GM19463 (cell line): Measurements from ENCODE around the gene PLXNA4.

Experiments used
- ATAC-seq: cut with Tn5 transposase; IDR thresholded peaks from one replicate; pipeline ENCODE4 v1.9.1; 2021; ENCODE audit warnings: mild to moderate bottlenecking, moderate library complexity; ENCODE audit not compliant: unreplicated experiment

Gene PLXNA4

DNA sequence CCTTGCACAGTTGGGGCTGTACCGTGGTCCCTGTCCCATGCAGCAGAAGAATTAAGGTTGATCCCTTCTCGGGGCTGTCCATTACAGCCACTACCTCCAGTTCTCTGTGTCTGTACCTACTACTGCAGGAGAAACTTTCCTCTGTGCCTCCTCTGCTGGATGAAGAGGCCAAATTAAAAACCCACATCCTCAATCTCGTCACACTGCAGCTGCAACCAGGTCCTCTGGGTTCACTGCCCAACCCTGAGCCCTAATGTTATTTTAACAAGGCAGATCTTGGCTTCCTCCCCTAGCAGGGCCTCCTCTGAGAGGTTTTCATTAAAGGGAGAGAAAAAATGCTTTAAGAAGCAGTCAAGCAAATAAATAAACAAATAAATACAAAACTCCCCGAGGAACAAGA is 66.6 kb downstream of the PLXNA4 start:
- no peak for ATAC-seq

- ATAC-seq: no peak
These were observed 67.4 kb downstream of the PLXNA4 start for GRCh38 chr7:132508724-132509353.

GRCh38 chr7:132504852-132505251 is 71.4 kb downstream of the PLXNA4 start:
- no peak for ATAC-seq

DNA sequence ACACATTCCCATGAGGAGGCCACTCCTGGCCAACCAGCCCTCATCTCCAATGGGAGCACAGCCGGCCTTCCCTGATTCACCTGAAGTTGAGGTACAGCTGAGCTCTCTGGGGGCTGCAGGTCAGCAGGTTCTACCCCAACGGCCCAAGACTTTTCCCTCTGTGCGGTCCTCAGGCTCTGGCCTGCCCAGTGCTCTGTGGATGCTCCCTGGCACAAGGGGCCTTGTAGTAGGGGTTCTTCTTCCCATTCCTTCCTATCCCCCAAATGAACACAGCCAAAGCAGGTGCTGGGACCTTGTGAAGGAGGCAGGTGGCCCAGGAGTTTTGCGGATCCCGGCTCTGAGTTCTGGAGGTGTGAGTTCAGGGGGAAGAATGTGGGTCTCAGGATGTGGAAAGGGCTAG is 72.2 kb downstream of the PLXNA4 start:
- no peak for ATAC-seq

DNA sequence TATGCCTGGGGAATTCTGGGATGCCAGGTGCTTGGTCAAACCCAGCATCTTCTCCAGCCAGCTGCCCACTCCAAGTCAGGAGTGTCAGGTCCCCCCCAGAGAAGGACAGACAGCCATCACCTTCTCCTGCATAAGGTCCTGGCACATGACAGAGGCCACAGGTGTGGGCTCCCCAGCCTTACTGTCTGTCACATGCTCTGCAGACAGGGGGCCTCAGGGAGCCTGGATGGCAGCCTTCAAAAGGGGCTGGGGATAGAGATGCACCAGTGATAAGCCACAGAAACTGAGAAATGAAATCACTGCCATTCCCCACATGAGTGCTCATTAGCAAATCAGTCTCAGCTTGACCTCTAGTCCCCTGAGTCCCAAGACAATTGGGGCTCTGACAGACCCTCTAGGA is 72.9 kb downstream of the PLXNA4 start:
- no peak for ATAC-seq

GRCh38 chr7:132501956-132502355 is 74.3 kb downstream of the PLXNA4 start:
- ATAC-seq: no peak

DNA sequence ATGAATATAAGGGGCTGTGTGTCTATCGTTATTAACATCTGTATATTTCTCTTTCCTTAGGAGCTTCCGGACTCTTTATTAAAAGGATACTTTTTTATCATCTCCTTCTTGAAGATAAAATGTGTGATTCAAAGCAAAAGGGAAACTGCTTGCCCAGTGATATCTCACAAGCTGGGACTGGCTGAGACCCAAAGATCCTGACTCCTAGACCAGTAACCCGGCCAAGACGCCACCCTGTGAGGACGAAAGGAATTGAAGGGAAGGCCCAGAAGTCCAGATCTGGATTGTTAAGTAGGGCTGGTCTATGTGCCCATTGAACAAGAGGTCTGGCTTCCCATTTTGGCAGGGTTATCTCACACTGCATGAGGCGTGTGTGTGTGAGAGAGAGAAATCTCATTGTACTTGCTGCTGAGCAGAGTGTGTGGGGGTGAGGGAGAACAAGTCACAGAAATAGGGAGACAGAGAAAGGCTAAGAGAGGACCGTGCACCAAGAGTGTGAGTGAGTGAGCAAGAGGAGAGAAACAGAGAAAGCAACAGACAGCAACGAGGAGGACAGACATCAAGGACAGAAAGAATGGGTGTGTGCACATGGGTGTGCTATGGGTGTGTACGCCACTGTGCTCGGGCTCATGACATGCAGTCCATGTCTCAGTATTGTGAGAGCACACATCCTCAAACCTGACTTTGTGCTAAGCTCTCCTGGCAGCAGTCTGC is 75.4 kb downstream of the PLXNA4 start:
- ATAC-seq: no peak

- no peak for ATAC-seq
These were observed 76.8 kb downstream of the PLXNA4 start for GRCh38 chr7:132499487-132499886.

- ATAC-seq: no peak
These were observed 77.2 kb downstream of the PLXNA4 start for GRCh38 chr7:132499065-132499464.

GRCh38 chr7:132498319-132498718 is 78.0 kb downstream of the PLXNA4 start:
- ATAC-seq: no peak

GRCh38 chr7:132497098-132497497 is 79.2 kb downstream of the PLXNA4 start:
- no peak for ATAC-seq

DNA sequence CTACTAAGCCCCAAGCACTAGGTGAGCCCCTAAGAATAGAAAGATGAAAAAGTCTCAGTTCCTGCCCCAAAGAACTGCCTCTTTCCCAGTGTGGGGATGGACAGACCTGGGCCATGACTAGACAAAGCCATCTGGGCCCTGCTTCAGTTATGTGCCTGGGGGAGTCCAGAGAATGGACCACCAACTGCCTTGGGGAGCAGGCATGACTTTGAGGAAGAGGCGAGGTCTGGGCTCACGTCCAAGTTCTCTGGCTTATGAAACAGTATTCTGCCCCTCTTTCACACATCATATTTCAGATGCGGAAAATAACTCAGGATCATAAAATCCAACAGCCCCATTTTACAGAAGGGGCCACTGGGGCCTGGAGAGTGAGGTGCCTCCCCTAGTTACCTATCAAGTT is 80.3 kb downstream of the PLXNA4 start:
- no peak for ATAC-seq

DNA sequence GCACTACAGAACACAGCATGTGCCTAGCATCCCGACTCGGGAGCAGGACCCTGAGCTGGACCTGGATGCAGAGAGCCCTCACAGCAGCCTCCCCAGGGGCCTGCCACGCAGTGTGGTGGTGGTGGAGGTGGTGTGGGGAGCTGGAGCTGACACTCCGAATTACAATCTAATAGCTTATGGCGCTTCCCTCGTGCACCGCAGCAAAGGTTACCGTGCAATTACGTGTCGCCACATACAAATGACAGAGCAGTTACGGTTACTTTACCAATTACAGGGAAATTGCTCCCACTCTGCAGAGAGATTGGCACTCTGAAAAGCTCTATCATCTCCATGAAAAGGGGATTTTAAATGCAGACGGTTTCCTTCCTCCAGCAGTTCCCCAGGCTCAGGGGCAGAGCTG is 81.8 kb downstream of the PLXNA4 start:
- ATAC-seq: no peak

DNA sequence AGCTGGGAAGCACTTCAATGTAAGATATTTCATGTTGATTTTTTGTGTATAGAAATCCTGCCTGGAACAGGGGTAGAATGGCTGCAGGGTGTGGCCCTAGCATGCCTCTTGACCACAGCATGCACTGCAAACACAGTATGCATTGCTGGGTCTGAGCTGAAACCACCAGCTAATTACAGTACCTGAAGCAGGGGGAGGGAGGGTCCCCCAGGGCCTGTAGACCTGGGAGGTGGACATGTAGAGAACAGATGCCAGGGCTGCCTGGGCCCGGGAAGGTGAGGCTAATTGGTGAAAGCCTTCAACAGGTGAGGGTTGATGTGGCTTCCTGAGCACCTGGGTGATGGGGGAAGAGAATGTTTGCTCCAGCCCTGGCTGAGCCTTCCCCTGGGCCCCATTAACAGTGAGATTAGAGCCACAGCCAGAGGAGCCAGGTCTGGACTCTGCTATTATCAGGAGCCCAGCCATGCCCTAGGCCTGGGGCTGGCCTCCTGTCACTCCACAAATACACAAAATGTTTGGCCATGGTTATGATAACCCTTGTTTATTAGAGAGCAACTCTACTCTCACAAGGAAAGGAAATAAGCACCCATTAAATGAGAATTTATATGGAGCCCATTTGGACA is 83.3 kb downstream of the PLXNA4 start:
- no peak for ATAC-seq

GRCh38 chr7:132491391-132491945 is 84.8 kb downstream of the PLXNA4 start:
- ATAC-seq: no peak

DNA sequence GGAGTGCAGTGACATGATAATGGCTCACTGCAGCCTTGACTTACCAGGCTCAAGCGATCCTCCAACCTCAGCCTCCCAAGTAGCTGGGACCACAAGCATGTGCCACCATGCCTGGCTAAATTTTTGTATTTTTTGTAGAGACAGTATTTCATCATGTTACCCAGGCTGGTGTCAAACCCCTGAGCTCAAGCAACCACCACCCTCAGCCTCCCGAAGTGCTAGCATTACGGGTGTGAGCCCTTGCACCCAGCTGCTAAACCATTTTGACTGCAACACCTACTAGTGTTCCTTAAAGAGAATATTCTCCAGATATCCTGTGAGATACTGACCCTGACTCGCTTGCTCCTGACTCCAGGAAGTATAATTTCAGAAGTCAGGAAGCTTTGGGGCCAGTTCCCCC is 85.8 kb downstream of the PLXNA4 start:
- ATAC-seq: no peak

DNA sequence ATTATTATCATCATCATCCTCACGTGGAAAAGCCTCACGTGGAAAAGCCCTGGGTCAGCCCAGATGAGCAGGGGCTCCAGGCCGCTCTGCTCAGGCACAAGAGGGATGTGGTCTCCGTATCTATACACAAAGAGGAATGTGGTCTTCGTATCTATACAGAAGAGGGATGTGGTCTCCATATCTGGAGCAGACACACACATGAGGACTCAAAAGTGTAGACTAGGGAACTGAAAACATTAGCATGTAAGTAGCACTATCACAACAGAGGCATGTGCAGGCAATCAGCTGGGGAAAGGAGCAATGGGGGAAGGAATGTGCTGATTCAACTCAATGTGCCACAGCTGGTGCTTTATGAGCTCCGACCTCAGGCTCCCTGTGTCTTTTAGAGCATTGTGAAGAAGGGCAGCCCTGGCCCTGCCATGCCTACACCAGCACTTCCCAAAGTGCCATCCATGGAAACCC is 86.5 kb downstream of the PLXNA4 start:
- no peak for ATAC-seq

GRCh38 chr7:132488634-132489302 is 87.5 kb downstream of the PLXNA4 start:
- ATAC-seq: no peak

DNA sequence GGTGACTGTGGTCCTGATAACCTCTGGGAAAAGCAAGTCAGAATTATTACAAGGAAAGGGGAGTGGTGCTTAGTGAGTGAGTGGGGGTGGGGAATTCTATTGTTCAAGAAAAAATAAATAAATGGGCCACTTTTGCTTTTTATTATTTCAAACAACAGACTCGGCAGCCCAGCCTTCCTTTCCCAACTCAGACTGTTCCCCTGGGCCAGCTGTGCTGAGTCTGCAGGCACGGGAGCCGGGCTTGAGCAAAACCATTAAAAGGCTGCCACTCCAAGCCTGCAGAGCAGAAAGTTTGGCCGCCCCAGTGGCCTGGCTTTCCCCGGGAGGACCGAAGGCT is 90.0 kb downstream of the PLXNA4 start:
- ATAC-seq: no peak

DNA sequence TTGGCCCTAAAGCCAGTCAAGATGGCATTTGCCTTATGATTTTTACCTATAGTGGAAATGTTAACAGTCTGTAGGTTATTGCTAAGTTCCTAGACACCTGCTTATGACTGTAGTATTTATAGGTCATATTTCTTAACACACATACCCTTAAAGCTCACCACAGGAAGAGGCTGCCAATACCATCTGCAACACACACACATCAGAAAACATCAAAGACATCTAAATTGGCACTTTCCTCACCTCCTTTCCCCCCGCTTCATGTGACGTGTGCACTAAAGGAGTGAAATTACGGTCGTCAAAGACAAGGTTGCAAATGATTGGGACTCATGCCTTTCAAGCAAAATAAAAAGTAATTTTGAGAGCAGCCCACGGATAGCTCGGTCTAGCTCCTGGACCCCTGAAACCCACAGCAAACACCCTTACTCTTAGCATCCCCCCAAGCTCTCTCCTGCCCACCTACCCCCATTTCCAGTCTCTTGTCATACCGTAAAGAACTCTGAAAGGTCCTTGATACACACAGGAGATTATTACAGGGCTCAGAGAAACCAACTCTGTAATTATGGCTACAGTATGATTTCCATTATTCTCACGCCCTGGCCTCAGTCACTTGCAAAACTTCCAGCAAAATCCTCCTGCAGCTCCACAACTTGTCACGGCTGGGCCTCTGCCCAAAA is 90.5 kb downstream of the PLXNA4 start:
- no peak for ATAC-seq

GRCh38 chr7:132485136-132485535 is 91.1 kb downstream of the PLXNA4 start:
- ATAC-seq: no peak
